NCI-H2196 (cell line): ENCODE measurements around the gene ZPBP2.
"Not testable (repeated sequence)": the region's sequence is repeated elsewhere in the genome, so short reads cannot be mapped to it uniquely, and the experiment has no call there.

Source experiments
- DNase-seq: peaks from one replicate; lab custom pipeline; 2025; ENCODE audit not compliant: unreplicated experiment; lab: John Stamatoyannopoulos, UW

The ZPBP2 gene, protein sequence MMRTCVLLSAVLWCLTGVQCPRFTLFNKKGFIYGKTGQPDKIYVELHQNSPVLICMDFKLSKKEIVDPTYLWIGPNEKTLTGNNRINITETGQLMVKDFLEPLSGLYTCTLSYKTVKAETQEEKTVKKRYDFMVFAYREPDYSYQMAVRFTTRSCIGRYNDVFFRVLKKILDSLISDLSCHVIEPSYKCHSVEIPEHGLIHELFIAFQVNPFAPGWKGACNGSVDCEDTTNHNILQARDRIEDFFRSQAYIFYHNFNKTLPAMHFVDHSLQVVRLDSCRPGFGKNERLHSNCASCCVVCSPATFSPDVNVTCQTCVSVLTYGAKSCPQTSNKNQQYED

DNA sequence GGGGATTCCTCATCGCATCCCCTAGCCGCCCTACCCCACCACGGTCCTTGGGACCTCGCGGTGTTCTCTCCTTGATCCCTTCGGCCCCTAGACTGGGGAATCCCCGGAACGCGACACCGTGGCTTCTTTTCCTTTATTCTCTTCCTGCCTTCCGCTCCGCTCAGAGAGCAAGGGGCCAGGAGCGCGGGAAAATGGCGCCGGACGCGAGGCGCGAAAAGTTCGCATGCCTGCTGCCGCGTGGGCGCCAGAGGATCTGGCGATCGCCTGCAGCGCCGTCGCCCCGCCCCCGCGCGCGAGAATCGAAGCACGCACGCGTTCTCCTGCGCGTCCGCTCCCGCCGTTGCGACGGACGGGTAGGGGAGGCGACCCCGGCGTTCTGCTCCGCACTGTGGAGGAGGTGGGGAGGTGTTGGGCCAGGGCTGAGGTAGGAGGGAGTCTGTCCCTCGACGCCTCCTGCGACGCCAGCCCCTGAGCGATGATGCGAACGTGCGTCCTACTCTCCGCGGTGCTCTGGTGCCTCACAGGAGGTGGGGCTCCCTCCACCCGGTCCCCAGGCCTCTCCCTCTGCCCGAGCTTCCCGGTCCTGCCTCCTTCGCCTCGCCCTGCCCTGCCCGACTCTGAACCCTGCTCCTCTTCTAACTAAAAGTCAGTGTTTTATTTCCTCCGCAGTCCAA is at the start of gene ZPBP2:
Gene ZPBP2, plus strand, starts transcription at position 323 of the 674 bp plus-strand sequence. Its CDS starts 153 bp downstream, at position 476.
- DNase-seq = no peak

DNA sequence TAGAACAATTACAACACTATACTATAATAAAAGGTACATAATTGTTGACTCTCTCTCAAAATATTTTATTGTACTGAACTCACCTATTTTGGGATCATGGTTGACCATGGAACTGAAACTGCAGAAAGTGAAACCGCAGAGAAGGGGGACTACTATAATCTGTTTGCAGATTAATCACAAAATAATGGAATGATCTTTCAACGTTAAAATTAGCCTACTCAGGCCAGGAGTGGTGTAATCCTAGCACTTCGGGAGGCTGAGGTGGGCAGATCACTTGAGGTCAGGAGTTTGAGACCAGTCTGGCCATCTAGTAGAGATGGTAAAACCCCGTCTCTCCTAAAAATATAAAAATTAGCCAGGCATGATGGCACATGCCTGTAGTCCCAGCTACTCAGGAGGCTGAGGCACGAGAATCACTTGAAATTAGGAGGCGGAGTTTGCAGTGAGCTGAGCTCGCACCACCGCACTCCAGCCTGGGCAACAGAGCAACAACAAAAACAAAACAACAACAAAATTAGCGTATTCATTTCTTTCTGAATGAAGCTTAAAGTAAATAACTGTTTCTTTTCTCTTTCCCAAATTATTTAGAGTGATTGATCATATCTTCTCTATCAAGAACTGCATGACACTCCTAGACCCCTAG is 49.5 kb upstream of the ZPBP2 start:
- DNase-seq = no peak

DNA sequence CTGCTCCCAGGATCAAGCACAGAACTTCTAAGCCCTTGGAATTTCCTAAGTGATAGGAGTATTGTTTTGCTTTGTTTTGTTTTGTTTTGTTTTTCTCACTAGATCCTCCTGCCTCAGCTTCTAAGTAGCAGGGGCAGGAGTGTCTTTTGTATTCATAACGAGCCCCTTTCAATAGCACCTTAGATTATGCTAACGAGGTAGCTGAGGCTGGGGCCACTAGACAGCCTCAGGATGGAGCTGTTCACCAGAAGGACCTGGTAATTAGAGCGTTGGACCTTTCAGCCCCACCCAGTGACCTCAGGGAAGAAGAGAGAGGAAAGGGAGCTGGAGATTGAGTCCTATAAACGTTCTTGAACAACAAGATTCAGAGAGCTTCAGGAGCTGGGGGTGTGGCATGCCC is 47.5 kb upstream of the ZPBP2 start:
- DNase-seq = no peak

DNA sequence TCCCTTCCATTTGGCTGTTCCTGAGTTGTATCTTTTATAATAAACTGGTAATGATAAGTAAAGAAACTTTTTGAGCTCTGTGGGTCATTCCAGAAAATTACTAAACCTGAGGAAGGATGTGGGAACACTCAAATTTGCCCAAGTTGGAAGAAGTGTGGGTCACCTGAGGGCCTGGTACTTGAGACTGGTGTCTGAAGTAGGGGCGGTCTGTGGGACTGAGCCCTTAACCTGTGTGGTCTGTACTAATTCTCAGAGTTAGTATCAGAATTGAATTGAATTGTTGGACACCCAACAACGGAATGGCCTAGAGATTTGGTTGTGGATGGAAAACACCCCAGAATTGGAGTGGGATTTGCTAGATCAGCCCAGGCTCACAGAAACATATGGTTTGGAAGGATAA is 47.0 kb upstream of the ZPBP2 start:
- no peak for DNase-seq

DNA sequence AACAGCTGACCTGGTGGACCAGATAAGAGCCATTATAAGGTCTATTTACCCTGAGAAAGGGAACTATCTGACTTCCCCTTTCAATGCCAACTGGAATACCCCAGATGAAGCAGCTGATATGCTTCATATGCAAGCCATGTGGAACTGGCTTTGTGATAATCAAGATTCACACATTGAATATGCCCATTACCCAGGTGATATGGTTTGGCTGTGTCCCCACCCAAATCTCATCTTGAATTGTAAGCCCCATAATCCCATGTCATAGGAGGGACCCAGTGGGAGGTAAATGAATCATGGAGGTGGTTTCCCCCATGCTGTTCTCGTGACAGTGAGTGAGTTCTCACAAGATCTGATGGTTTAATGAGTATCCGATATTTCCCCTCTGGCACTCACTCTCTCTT is 46.0 kb upstream of the ZPBP2 start:
- DNase-seq = no peak

DNA sequence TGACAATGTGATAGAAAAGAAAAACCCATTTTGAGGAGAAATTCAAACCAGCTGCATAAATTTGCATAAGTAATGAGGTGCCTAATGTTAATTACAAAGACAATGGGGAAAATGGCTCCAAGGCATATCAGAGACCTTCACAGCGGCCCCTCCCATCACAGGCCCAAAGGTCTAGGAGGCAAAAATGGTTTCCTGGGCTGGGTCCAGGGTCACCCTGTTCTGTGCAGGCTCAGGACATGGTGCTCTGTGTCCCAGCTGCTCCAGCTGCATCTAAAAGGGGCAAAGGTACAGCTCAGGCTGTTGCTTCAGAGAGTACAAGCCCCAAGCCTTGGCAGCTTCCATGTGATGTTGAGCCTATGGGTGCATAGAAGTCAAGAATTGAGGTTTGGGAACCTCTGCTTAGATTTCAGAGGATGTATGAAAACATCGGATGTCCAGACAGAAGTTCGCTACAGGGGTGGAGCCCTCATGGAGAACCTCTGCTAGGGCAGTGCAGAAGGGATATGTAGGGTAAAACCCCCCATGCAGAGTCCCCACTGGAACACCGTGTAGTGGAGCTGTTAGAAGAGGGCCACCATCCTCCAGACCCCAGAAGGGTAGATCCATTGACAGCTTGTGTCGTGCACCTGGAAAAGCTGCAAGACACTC is 44.5 kb upstream of the ZPBP2 start:
- DNase-seq = no peak

DNA sequence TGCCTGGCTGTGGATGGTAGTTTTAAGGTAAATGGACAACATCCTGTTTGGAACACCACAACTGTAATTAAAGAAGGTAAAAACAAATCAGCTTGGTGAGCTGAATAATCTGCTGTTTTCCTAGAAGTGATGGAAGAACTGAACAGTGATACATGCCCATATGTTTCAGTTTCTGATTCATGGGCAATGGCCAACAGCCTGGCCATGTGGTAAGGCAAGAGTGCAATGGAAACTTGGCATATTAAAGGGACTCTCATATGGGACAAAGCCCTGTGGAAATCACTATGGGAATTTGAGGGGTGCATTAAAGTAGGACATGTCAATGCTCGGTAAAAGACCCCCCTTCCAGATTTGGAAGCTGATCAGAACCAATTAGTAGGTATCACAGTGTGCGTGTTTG is 41.7 kb upstream of the ZPBP2 start:
- no peak for DNase-seq

DNA sequence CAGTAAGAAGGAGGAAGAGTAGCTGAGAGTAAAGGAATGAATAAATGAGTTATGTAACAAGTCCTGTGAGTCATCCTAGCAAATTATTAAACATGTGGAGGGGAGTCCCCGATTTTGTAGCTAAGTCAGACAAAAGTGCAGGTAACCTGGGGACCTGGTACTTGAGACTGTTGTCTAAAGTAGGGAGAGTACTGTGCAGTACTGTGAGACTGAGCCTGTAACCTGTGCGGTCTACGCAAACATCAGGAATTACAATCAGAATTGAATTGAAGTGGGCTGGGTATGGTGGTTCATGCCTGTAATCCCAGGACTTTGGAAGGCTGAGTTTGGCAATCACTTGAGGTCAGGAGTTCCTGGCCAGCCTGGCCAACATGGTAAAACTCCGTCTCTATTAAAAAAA is 39.6 kb upstream of the ZPBP2 start:
- DNase-seq = no peak

DNA sequence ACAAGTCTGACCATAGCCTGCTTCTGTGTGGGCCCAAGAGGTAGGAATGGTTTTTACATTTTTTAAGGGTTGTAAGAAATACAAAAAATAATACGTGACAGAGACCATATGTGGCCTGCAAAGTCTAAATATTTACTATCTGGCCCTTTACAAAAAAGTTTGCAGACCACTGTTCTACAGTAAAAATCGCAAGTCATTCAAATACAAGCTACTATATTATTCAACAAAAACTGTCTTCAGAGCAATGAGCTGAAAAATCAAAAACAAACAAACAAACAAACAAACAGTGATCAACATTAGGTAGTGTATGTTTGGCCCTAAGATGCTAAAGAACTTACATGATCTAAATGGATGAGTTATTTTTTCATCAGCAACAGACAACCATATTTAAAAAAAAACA is 36.4 kb upstream of the ZPBP2 start:
- DNase-seq = no peak

DNA sequence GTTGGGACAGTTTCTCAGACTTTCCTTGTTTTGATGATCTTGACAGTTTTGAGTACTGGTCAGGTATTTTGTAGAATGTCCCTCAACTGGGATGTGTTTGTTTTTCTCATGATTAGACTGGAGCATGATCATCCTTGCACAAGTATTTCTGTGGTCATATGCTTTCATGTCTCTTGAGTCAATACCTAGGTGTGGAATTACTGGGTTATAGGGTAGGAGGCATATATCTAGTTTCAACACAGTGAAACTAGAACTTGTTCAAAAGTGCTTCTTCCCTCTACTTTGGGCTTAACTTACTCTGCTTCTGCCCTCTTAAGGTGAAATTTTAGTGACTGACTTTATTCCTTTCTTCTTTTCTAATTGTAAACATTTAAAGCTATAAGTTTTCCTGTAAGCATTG is 34.0 kb upstream of the ZPBP2 start:
- no peak for DNase-seq

DNA sequence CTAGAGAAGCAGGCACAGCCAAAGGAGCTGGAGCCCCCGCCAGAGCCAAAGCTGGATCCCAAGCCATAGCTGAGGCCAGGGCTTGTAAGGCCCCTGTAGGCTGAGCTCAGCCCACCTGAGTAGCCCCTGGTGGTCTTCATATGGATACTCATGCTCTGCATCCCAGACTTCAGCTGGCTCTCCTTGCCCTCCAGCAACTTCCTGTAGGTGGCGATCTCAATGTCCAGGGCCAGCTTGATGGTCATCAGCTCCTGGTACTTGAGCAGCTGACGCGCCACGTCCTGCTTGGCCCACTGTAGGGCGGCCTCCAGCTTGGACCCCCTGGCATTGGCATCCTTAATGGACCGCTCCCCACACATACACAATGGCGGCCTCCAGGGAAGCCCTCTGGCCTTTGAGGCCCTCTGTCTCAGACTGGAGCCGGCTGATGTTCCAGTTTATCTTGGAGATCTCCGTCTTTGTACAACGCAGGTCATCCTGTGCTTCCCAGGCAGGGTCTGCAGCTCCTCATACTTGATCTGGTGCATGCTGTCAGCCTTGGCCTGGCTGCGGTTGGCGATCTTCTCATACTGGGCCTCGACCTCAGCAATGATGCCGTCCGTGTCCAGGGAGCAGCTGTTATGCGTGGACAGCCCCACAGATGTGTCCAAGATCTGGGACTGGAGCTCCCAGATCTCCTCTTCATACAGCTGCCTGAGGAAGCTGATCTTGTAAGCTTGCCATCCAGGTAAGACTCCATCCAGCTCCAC is 32.8 kb upstream of the ZPBP2 start:
- no peak for DNase-seq

DNA sequence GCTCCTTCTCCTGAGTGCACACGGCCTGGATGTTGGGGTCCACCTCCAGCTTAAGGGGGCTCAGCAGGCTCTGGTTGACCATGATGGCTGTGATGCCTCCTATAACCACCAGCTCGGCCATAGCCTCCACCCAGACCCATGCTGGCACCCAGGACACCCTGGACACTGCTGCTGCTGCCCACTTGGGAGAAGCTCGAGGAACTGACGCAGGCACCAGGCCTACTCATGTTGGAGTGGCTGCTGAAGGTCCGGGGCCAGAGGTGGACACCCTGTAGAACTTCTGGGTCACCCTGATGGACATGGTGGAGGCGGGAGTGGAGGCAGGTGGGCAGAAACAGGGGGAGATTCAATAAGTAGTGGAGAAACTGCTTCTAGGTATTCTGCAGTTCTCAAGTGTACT is 31.9 kb upstream of the ZPBP2 start:
- DNase-seq = no peak

DNA sequence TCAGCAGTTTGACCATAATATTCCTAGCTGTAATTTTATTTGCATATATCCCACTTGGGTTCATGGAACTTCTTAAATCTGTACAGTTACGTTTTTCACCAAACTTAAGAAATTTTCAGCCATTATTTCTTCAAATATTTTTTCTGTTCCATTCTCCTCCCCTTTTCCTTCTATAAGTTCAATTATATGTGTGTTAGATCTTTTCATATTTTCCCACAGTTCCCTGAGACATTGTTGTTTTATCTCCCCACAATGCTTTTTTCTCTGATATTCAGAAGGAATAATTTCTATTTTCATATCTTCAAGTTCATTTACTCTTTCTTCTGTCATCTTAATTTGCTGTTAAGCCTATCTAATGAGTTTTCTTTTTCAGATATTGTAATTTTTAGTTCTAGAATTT is 29.9 kb upstream of the ZPBP2 start:
- DNase-seq = no peak

DNA sequence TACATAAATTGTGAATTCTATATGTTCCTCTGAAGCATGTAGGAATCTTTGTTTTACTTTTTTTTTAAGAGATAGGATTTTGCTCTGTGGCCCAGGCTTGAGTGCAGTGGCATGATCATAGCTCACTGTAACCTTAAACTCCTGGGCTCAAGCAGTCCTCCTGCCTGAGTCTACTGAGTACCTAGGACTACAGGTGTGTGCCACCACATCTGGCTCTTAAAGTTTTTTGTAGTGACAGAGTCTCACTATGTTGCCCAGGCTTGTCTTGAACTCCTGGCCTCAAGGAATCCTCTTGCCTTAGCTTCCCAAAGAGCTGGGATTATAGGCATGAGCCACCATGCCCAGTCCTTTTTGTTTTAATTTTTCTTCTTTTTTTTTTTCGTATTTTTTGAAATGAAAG is 29.2 kb upstream of the ZPBP2 start:
- no peak for DNase-seq

DNA sequence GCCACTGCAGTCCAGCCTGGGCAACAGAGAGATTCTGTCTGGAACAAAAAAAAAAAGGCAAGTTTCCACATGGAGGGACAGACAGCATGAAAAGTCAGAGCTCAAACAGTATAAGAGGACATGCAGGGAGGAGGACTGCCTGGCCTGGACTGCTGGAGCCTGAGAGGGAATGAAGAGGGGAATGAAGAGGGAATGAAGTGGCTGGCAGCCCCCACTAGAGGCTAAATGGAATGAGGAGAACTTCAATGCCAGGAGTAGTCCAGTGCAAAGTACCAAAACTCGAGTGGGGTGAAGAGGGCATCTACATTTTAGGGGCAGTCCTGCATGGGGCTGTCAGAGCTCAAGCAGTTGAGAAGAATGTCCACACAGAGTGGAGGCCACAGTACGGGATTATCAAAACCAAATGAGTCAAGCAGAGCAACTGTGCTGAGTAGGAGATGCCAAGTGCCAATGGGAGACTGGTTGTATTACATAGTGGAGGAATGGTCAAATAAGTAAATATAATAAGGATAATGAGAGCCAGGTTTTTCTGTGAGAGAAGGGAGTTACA is 26.8 kb upstream of the ZPBP2 start:
- no peak for DNase-seq

DNA sequence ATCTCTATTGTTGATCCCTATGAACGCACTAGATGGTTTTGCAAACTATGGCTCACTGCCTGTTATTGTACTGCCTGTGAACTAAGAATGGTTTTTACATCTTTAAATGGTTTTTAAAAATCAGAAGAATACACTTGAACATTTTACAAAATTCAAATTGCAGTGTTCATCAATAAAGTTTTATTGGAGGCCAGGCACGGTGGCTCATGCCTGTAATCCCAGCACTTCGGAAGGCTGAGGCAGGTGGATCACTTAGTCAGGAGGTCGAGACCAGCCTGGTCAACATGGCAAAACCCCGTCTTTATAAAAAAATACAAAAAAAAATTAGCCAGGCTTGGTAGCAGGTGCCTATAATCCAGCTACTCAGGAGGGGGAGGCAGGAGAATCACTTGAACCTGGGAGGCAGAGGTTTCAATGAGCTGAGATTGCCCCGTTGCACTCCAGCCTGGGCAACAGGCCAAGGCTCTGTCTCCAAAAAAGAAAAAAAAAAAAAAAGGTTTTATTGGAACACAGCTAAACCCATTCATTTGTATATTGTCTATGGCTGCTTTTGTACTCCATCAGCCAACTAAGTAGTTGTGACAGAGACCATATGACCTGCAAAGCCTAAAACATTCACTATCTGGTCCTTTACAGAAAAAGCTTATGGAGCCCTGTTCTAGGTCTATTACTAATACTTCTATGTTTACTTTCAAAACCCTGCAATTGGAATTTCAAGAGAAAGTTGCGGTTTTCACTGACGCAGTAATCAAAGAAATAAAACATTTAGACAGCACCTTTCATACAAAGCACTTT is 22.8 kb upstream of the ZPBP2 start:
- DNase-seq = peak; percentile 4

DNA sequence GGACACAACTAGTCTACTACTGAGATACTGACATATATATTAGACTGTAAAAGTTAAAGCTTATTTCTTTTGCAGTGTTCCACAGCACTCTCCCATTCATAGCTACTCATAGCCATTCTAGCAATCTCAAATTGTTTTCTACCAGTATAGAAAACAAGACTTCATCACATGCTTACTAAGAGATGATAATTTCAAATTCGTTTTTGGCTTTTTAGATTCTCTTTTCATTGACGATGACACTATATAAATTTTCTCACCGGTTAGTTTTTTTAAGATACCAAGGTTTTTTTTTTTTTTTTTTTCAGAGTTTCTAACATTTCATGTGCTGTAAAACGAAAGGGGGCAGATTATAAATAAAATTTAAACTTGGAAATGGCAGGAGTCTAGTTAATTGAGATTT is 21.8 kb upstream of the ZPBP2 start:
- no peak for DNase-seq

DNA sequence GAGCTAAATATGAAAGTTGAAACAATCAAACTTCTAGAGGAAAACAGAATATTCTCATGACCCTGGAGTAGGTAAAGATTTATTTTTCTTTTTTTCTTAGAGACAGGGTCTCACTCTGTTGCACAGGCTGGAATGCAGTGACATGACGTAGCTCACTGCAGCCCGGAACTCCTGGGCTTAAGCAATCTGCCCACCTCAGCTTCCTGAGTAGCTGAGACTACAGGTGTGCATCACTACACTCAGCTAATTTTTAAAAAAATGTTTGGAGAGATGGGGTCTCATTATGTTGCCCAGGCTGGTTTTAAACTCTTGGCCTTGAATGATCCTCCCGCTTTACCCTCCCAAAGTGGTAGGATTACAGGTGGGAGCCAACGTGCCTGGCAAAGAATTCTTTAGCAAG is 19.4 kb upstream of the ZPBP2 start:
- no peak for DNase-seq

DNA sequence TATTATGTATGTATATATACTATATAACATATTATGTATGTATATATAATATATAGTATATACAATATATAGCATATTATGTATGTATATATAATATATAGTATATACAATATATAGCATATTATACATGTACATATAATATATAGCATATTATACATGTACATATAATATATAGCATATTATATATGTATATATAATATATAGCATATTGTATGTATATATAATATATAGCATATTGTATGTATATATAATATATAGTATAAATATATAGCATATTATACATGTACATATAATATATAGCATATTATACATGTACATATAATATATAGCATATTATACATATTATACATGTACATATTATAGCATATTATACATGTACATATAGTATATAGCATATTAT is 17.8 kb upstream of the ZPBP2 start:
- DNase-seq = not testable (repeated sequence)

DNA sequence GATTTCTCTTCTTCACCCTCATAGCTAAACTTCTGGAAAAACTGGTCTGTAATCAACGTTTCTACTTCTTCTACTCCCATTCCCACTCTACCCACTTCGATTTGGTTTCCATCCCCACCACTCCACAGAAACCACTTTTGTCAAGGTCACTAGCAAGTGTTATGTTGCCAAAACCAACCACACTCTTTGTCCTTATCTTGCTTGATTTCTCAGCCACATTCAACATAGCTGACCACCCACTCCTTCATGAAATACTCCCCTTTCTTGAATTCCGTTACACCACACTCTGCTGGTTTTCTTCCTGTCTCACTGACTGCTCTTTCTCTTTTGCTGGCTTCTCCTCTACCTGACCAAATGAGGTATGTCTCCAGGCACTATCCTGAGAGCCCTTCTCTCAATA is 15.8 kb upstream of the ZPBP2 start:
- DNase-seq = no peak
